GM12872 (cell line): ENCODE results near the gene PPM1A.

Source experiments
- CTCF ChIP-seq: IDR thresholded peaks from 3 replicates; pipeline ENCODE4 v1.5.1; 2011; ENCODE audit warnings: low read depth, mild to moderate bottlenecking, low read length, moderate library complexity; ENCODE audit not compliant: insufficient read depth

PPM1A gene

GRCh38 chr14:60217713-60218112 lies 31.3 kb upstream of the PPM1A start:
- no peak for TF ChIP-seq CTCF

- no peak for TF ChIP-seq CTCF
Observed at GRCh38 chr14:60220084-60220483, 28.9 kb upstream of the PPM1A start.

- TF ChIP-seq CTCF: no peak
Observed at GRCh38 chr14:60220917-60221316, 28.1 kb upstream of the PPM1A start.

- TF ChIP-seq CTCF: no peak
Observed at GRCh38 chr14:60221457-60221856, 27.6 kb upstream of the PPM1A start.

GRCh38 chr14:60222820-60223219 lies 26.2 kb upstream of the PPM1A start:
- TF ChIP-seq CTCF: no peak

GRCh38 chr14:60225265-60225664 lies 23.8 kb upstream of the PPM1A start:
- TF ChIP-seq CTCF: no peak

GRCh38 chr14:60226298-60226697 lies 22.7 kb upstream of the PPM1A start:
- no peak for TF ChIP-seq CTCF

GRCh38 chr14:60227291-60227690 lies 21.7 kb upstream of the PPM1A start:
- TF ChIP-seq CTCF: no peak
